Adrenal gland (tissue), 5 donors: Measurements from ENCODE around the gene TBC1D25.

ENCODE experiments used
- POLR2A ChIP-seq, 2 donors: fragments of 450-650 bp; IDR thresholded peaks; one replicate each; pipeline ENCODE4 v1.6.1; 2017; ENCODE audit warnings: antibody characterized with exemption in 2 of 2, mild to moderate bottlenecking in 2 of 2, moderate library complexity in 1 of 2
- TF ChIP-seq, protein P1 (sequence below), 6 experiments: fragments of 450-650 bp in 4 of 6; fragments of 200-600 bp in 2 of 6; sonication (generic) in 1 of 6; IDR thresholded peaks; 1 replicate in 5 of 6; 2 replicates in 1 of 6; pipeline versions ENCODE4 v1.5.1 to v1.8.0; 2016 to 2021; ENCODE audit warnings: antibody characterized with exemption in 6 of 6, mild to moderate bottlenecking in 2 of 6, moderate library complexity in 1 of 6
- donor health status: DM: no; HTN: no; CAD: no.

DNA sequence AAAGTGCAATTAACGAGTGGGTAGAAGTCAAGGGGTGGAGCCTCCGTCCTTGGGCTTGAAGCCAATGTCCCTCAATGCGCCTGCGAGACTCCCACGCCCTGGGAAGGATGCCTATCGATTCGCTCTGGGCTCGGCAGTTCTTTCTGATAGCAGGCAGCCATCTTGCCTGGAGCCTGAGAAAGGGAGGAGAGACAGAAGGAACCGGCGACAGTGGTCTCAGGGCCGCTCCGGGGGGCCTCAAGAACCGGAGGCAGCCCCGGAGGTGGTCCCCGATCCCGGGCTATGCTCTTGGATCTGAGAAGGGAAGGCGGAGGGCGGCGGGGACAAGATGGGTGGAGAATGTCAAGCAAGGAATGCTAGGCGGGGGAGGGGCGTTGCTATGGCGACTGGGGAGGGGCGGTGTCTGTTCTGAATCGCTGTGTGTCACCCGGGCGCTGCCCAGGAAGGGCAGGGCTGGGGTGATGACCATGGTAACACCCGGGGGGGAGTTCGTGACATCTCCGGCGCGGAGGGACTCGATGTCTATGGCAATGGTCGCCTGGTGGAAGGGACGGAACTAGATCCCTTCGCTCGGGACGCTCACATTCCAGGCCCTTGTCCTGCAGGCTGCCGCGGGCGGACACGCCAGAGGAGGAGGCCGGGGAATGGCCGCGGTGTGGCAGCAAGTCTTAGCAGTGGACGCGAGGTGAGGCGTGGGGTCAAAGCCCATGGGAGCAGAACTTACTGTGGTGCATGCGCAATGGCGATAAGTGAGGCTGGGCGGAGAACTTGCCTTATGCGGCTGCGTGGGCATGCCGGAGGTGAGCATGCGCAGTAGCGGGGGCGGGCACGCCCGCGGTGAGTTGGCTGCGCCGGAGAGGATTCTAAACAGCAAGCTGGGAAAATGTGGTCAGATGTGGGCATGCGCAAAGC is 58.1 kb downstream of the TBC1D25 start, which contains the start of gene WDR13:
- TF ChIP-seq POLR2A (IDR thresholded peaks at IDR 0.05) = peak; percentile 58 to 74
- TF ChIP-seq, protein P1, sequence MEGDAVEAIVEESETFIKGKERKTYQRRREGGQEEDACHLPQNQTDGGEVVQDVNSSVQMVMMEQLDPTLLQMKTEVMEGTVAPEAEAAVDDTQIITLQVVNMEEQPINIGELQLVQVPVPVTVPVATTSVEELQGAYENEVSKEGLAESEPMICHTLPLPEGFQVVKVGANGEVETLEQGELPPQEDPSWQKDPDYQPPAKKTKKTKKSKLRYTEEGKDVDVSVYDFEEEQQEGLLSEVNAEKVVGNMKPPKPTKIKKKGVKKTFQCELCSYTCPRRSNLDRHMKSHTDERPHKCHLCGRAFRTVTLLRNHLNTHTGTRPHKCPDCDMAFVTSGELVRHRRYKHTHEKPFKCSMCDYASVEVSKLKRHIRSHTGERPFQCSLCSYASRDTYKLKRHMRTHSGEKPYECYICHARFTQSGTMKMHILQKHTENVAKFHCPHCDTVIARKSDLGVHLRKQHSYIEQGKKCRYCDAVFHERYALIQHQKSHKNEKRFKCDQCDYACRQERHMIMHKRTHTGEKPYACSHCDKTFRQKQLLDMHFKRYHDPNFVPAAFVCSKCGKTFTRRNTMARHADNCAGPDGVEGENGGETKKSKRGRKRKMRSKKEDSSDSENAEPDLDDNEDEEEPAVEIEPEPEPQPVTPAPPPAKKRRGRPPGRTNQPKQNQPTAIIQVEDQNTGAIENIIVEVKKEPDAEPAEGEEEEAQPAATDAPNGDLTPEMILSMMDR (IDR thresholded peaks at IDR 0.05) = no peak
